Panc1 (cell line): ENCODE measurements around the gene MIF4GD.

Source experiments
- TCF7L2 ChIP-seq: IDR thresholded peaks from 2 replicates; pipeline ENCODE4 v1.6.1; 2011; ENCODE audit warnings: mild to moderate bottlenecking, low read depth, low read length, inconsistent platforms
- TF ChIP-seq, protein P1 (sequence below): fragments of 450-650 bp; IDR thresholded peaks from 2 replicates; pipeline ENCODE4 v1.5.1; 2017; ENCODE audit warnings: mild to moderate bottlenecking

DNA sequence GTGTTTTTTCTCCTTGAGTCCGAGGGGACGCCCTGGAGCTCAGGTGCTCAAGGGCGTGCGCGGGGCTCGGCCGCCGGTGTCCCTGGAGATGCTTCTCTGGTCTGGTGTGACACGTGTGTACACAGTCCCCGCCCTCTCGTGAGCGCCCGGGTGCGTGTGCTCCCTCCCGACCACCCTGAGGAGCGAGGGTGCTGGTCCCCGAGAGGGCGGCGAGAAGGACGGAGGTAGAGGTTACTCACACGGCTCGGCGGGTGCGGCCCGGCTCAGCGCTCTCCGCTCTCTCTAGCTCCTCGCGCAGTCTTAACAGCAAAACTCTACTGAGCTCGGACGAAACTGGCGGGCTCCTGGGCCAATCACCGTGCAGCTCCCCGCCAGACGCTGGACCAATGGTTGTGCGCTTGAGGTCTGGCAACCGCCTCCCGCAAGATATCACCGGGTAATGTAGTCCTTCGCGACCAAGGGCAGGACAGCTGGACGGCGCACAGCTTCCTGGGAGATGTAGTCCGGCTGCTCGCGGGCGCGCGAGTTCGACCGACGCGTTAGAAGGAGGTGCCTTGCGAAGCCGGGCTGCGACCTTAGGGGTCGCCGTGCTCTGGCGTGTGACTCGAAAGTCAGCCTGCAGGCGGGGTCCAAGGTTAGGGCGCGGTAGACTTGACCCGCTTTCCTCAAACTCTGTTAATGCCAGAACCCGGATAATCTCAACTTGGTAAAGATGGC is 18.2 kb upstream of the MIF4GD start, which contains the start of gene SLC25A19:
- no peak for TF ChIP-seq TCF7L2
- TF ChIP-seq, protein P1, sequence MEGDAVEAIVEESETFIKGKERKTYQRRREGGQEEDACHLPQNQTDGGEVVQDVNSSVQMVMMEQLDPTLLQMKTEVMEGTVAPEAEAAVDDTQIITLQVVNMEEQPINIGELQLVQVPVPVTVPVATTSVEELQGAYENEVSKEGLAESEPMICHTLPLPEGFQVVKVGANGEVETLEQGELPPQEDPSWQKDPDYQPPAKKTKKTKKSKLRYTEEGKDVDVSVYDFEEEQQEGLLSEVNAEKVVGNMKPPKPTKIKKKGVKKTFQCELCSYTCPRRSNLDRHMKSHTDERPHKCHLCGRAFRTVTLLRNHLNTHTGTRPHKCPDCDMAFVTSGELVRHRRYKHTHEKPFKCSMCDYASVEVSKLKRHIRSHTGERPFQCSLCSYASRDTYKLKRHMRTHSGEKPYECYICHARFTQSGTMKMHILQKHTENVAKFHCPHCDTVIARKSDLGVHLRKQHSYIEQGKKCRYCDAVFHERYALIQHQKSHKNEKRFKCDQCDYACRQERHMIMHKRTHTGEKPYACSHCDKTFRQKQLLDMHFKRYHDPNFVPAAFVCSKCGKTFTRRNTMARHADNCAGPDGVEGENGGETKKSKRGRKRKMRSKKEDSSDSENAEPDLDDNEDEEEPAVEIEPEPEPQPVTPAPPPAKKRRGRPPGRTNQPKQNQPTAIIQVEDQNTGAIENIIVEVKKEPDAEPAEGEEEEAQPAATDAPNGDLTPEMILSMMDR, result no peak; the same call in 1 of the 2 replicates
